Stimulated activated naive CD8-positive, alpha-beta T cell treated with anti-CD3 and anti-CD28 coated beads, Interleukin-15, Interleukin-2, amounts not matched to agents 100 U/mL and 50 U/mL, for 24 hours (primary cell): ENCODE measurements around the gene CEP68.
"Not testable (repeated sequence)": the region's sequence is repeated elsewhere in the genome, so short reads cannot be mapped to it uniquely, and the experiment has no call there.

Experiments used
- ATAC-seq: fragments of 150-1000 bp; cut with Tn5 transposase; one replicate; pipeline ENCODE4 v1.10.0; 2021
- DNase-seq: peaks from one replicate; pipeline ENCODE4 v3.0.0; 2021

Gene CEP68

GRCh38 chr2:65056215-65057053, at the start of gene CEP68:
Gene CEP68, plus strand, starts transcription at chr2:65056416. Its CDS starts 13,029 bp downstream, at chr2:65069445.
- DNase-seq: peak; percentile 96
- ATAC-seq: peak; percentile 96

- DNase-seq (no peak), ATAC-seq (no peak)
Measured at GRCh38 chr2:65013776-65014175, 42.4 kb upstream of the CEP68 start.

GRCh38 chr2:65015731-65016130, 40.5 kb upstream of the CEP68 start:
- no peak for ATAC-seq
- DNase-seq: no peak

GRCh38 chr2:65016789-65017188, 39.4 kb upstream of the CEP68 start:
- ATAC-seq (no peak), DNase-seq (no peak)

GRCh38 chr2:65017335-65017734, 38.9 kb upstream of the CEP68 start:
- no peak for ATAC-seq
- DNase-seq: no peak

GRCh38 chr2:65018141-65018582, 38.1 kb upstream of the CEP68 start:
- DNase-seq: no peak
- no peak for ATAC-seq

GRCh38 chr2:65019010-65019409, 37.2 kb upstream of the CEP68 start:
- no peak for ATAC-seq
- DNase-seq: no peak

GRCh38 chr2:65019675-65020195, 36.5 kb upstream of the CEP68 start:
- ATAC-seq: no peak
- DNase-seq: no peak

GRCh38 chr2:65020251-65020650, 36.0 kb upstream of the CEP68 start:
- ATAC-seq, DNase-seq: not testable (repeated sequence)

- no peak for DNase-seq
- ATAC-seq: no peak
Measured at GRCh38 chr2:65020943-65021528, 35.2 kb upstream of the CEP68 start.

GRCh38 chr2:65021709-65022108, 34.5 kb upstream of the CEP68 start:
- no peak for DNase-seq
- no peak for ATAC-seq

- no peak for ATAC-seq
- DNase-seq: no peak
Measured at GRCh38 chr2:65022189-65022588, 34.0 kb upstream of the CEP68 start.

GRCh38 chr2:65023742-65024141, 32.5 kb upstream of the CEP68 start:
- no peak for ATAC-seq

GRCh38 chr2:65024149-65024829, 31.9 kb upstream of the CEP68 start:
- ATAC-seq: no peak
- DNase-seq: no peak

More at GRCh38 chr2:65023742-65024141, 32.5 kb upstream of the CEP68 start:
- DNase-seq: no peak

- DNase-seq (no peak), ATAC-seq (peak; percentile 79)
Measured at GRCh38 chr2:65025453-65026123, 30.6 kb upstream of the CEP68 start.

- no peak for ATAC-seq
- no peak for DNase-seq
Measured at GRCh38 chr2:65026154-65026553, 30.1 kb upstream of the CEP68 start.

- DNase-seq (no peak), ATAC-seq (no peak)
Measured at GRCh38 chr2:65026704-65027464, 29.3 kb upstream of the CEP68 start.

- DNase-seq: no peak
- no peak for ATAC-seq
Measured at GRCh38 chr2:65027616-65028244, 28.5 kb upstream of the CEP68 start.

GRCh38 chr2:65030476-65031332, 25.5 kb upstream of the CEP68 start:
- ATAC-seq: no peak

More at GRCh38 chr2:65030476-65031332, 25.5 kb upstream of the CEP68 start:
- DNase-seq: no peak
